PC-9 (cell line): ENCODE measurements around the gene RNF13.

Experiments used
- EZH2 ChIP-seq: fragments of 200-600 bp; sonication (generic); IDR thresholded peaks from 2 replicates; pipeline ENCODE4 v1.8.0; 2017; ENCODE audit warnings: antibody characterized with exemption, low read depth
- TF ChIP-seq, protein P1 (sequence below): fragments of 200-600 bp; sonication (generic); conservative IDR thresholded peaks from 2 replicates; pipeline ENCODE4 v1.6.1; 2017; ENCODE audit warnings: mixed run types, antibody characterized with exemption, mild to moderate bottlenecking, moderate library complexity

DNA sequence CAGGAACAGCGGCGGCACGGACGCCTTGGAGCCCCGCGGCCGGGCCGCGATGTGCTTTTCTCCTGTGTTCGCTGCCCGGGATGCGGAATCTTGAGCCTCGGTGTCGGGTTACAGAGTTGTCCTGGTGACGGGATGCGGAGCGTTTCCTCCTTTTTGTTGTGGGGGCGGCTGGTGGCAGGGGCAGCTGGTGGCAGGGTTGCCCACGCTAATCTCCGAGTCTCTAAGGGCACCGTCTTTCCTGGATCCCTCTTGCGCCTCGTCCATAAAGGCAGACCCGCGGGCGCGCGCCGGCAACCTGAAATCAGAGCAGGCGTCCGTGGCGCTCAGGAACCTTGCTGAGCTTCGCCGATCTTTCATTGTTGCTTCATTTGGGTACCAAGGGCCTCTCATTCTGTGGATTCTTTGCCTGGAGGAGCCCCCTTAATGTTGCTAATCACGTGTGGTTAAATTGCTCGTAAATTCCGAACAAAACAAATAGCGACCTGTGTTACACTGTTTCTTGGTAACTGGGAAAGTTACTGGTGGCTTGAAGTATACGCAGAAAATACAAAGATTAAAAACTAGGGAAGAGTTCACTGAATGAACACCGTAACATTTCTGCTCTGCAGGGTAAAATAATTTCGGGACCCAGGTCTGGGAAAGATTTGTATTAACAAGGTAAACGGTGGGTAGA is 158.5 kb downstream of the RNF13 start:
- TF ChIP-seq, protein P1, sequence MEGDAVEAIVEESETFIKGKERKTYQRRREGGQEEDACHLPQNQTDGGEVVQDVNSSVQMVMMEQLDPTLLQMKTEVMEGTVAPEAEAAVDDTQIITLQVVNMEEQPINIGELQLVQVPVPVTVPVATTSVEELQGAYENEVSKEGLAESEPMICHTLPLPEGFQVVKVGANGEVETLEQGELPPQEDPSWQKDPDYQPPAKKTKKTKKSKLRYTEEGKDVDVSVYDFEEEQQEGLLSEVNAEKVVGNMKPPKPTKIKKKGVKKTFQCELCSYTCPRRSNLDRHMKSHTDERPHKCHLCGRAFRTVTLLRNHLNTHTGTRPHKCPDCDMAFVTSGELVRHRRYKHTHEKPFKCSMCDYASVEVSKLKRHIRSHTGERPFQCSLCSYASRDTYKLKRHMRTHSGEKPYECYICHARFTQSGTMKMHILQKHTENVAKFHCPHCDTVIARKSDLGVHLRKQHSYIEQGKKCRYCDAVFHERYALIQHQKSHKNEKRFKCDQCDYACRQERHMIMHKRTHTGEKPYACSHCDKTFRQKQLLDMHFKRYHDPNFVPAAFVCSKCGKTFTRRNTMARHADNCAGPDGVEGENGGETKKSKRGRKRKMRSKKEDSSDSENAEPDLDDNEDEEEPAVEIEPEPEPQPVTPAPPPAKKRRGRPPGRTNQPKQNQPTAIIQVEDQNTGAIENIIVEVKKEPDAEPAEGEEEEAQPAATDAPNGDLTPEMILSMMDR = no peak
- no peak for TF ChIP-seq EZH2
